WERI-Rb-1 (cell line): ENCODE data around the gene PCDHGB1.
"Not testable (repeated sequence)": the region's sequence is repeated elsewhere in the genome, so short reads cannot be mapped to it uniquely, and the experiment has no call there.

Experiments
- DNase-seq: peaks from one replicate; pipeline ENCODE4 v3.0.0-alpha.2; 2020
- H3K27ac ChIP-seq: fragments of 250-450 bp; sonication (Bioruptor Pico); 2 replicates; pipeline ENCODE4 v1.5.1; 2020; ENCODE audit warnings: mild to moderate bottlenecking, moderate library complexity
- H3K27me3 ChIP-seq: fragments of 250-450 bp; sonication (Bioruptor Pico); 2 replicates; pipeline ENCODE4 v1.5.1; 2021; ENCODE audit warnings: mild to moderate bottlenecking, low read depth, moderate library complexity; ENCODE audit not compliant: insufficient read depth, severe bottlenecking
- H3K36me3 ChIP-seq: fragments of 250-450 bp; sonication (Bioruptor Pico); 2 replicates; pipeline ENCODE4 v1.5.1; 2020; ENCODE audit warnings: mild to moderate bottlenecking, moderate library complexity
- H3K4me3 ChIP-seq: 2 replicates; pipeline ENCODE4 v1.5.1; 2011; ENCODE audit warnings: low read depth, mild to moderate bottlenecking, control low read depth, low read length
- H3K9me3 ChIP-seq: fragments of 250-450 bp; sonication (Bioruptor Pico); 2 replicates; pipeline ENCODE4 v1.5.1; 2021; ENCODE audit warnings: mild to moderate bottlenecking, moderate library complexity; ENCODE audit not compliant: severe bottlenecking
- CTCF ChIP-seq: IDR thresholded peaks from 2 replicates; pipeline ENCODE4 v1.5.1; 2011; ENCODE audit warnings: low read depth, mild to moderate bottlenecking, control low read depth, inconsistent platforms, low read length

The PCDHGB1 gene

GRCh38 chr5:141349917-141350619 is at the start of gene PCDHGB1:
PCDHGB1 (plus strand) TSS chr5:141350099; CDS start chr5:141350261, 162 bp downstream.
- no peak within 1 kb of the TSS for H3K27ac ChIP-seq
- peak; percentile 72 for DNase-seq
- no peaks in the 10 kb centered on the region for H3K27me3 ChIP-seq
- peak within 1 kb of the TSS; percentile 32 for H3K4me3 ChIP-seq
- TF ChIP-seq CTCF, result peak; percentile 81
- H3K36me3 ChIP-seq, result no peaks in the 10 kb centered on the region
- peaks cover 25% of the 10 kb centered on the region for H3K9me3 ChIP-seq

GRCh38 chr5:141303756-141304155 is 46.1 kb upstream of the PCDHGB1 start, which contains the start of gene SLC25A2:
SLC25A2 (minus strand) TSS chr5:141304049; CDS start chr5:141303865, 184 bp downstream.
- no peak within 1 kb of the TSS for H3K4me3 ChIP-seq
- no peak for DNase-seq
- TF ChIP-seq CTCF, result no peak
- H3K27ac ChIP-seq, result no peak within 1 kb of the TSS
- H3K9me3 ChIP-seq, result peaks cover 2% of the 10 kb centered on the region
- no peaks in the 10 kb centered on the region for H3K27me3 ChIP-seq
- H3K36me3 ChIP-seq, result no peaks in the 10 kb centered on the region

- no peak overlapping the region for H3K4me3 ChIP-seq
- no peaks in the 10 kb centered on the region for H3K36me3 ChIP-seq
- no peak overlapping the region for H3K27ac ChIP-seq
- no peak for TF ChIP-seq CTCF
- no peaks in the 10 kb centered on the region for H3K27me3 ChIP-seq
- DNase-seq, result no peak
- peaks cover 2% of the 10 kb centered on the region for H3K9me3 ChIP-seq
Measured at GRCh38 chr5:141306630-141307029, 43.3 kb upstream of the PCDHGB1 start.

- Histone ChIP-seq H3K27me3 (no peaks in the 10 kb centered on the region), H3K36me3 (peaks cover 23% of the 10 kb centered on the region), H3K4me3 (no peak overlapping the region), H3K9me3 (peaks cover 11% of the 10 kb centered on the region), H3K27ac (no peak overlapping the region)
- no peak for DNase-seq
- no peak for TF ChIP-seq CTCF
Measured at GRCh38 chr5:141313711-141314110, 36.2 kb upstream of the PCDHGB1 start.

- not testable (repeated sequence) for DNase-seq, H3K4me3 ChIP-seq, H3K27ac ChIP-seq, H3K27me3 ChIP-seq
- Histone ChIP-seq H3K36me3 (peaks cover 39% of the 10 kb centered on the region), H3K9me3 (peaks cover 29% of the 10 kb centered on the region)
Measured at GRCh38 chr5:141316963-141317362, 32.9 kb upstream of the PCDHGB1 start.

GRCh38 chr5:141319202-141319601 is 30.7 kb upstream of the PCDHGB1 start:
- no peak overlapping the region for H3K27ac ChIP-seq
- TF ChIP-seq CTCF, result no peak
- no peaks in the 10 kb centered on the region for H3K27me3 ChIP-seq
- no peak for DNase-seq
- peaks cover 39% of the 10 kb centered on the region for H3K36me3 ChIP-seq
- peaks cover 29% of the 10 kb centered on the region for H3K9me3 ChIP-seq
- no peak overlapping the region for H3K4me3 ChIP-seq
